Common myeloid progenitor, CD34-positive (primary cell): ENCODE data around the gene PTPRU.

Experiments used
- CTCF ChIA-PET: fragments of 350-600 bp; sonication (Branson Sonifier 250); formaldehyde crosslinking; loops from one replicate; lab custom pipeline; 2021; ENCODE audit warnings: antibody characterized with exemption; lab: Charles Lee
- POLR2A ChIA-PET: fragments of 350-600 bp; sonication (Branson Sonifier 250); formaldehyde crosslinking; loops from one replicate; lab custom pipeline; 2021; ENCODE audit warnings: antibody characterized with exemption; lab: Charles Lee
- DNase-seq, 3 donors: peaks; one replicate each; pipeline versions ENCODE4 v3.0.0 to v3.0.0-alpha.2; 2013
- H3K27ac ChIP-seq, 2 experiments: 1 replicate in 1 of 2; 2 replicates in 1 of 2; pipeline ENCODE4 v1.7.0; 2013; ENCODE audit warnings: inconsistent platforms in 2 of 2, low read length in 2 of 2, mild to moderate bottlenecking in 2 of 2, low read depth in 1 of 2, moderate library complexity in 1 of 2; ENCODE audit not compliant: severe bottlenecking in 2 of 2, insufficient read depth in 1 of 2, poor library complexity in 1 of 2
- H3K27me3 ChIP-seq, 5 experiments: replicated peaks in 2 of 5; 1 replicate in 3 of 5; 2 replicates in 2 of 5; pipeline versions ENCODE4 v1.6.1 to v1.7.0; 2013; ENCODE audit warnings: low read length in 4 of 5, mild to moderate bottlenecking in 2 of 5, moderate library complexity in 2 of 5, inconsistent platforms in 1 of 5; ENCODE audit not compliant: insufficient read depth in 5 of 5, control insufficient read depth in 4 of 5
- H3K36me3 ChIP-seq, 4 experiments: 1 replicate in 2 of 4; 2 replicates in 2 of 4; pipeline versions ENCODE4 v1.6.1 to v1.7.0; 2013; ENCODE audit warnings: low read length in 3 of 4, control low read depth in 1 of 4, mild to moderate bottlenecking in 1 of 4; ENCODE audit not compliant: control insufficient read depth in 4 of 4, insufficient read depth in 4 of 4
- H3K4me1 ChIP-seq, 4 experiments: 1 replicate in 3 of 4; 2 replicates in 1 of 4; pipeline versions ENCODE4 v1.6.1 to v1.7.1; 2013; ENCODE audit warnings: low read length in 3 of 4, mild to moderate bottlenecking in 3 of 4, control low read depth in 1 of 4, inconsistent platforms in 1 of 4, moderate library complexity in 1 of 4; ENCODE audit not compliant: control insufficient read depth in 4 of 4, insufficient read depth in 4 of 4; ENCODE audit errors: control extremely low read depth in 1 of 4
- H3K4me3 ChIP-seq, 7 experiments: 1 replicate in 4 of 7; 2 replicates in 3 of 7; pipeline versions ENCODE4 v1.5.1 to v1.7.0; 2013; ENCODE audit warnings: mild to moderate bottlenecking in 7 of 7, low read length in 6 of 7, moderate library complexity in 6 of 7, inconsistent platforms in 2 of 7, low read depth in 2 of 7, control low read depth in 1 of 7; ENCODE audit not compliant: insufficient read depth in 4 of 7, control insufficient read depth in 1 of 7; ENCODE audit errors: extremely low read depth in 1 of 7
- H3K9me3 ChIP-seq, 5 experiments: 1 replicate in 4 of 5; 2 replicates in 1 of 5; pipeline versions ENCODE4 v1.6.1 to v1.7.1; 2013; ENCODE audit warnings: low read length in 4 of 5, mild to moderate bottlenecking in 2 of 5, inconsistent platforms in 1 of 5, low read depth in 1 of 5, moderate library complexity in 1 of 5; ENCODE audit not compliant: control insufficient read depth in 4 of 5, insufficient read depth in 2 of 5; ENCODE audit errors: control extremely low read depth in 1 of 5
- WGBS: methylation state at CpG from one replicate; pipeline ENCODE4 v1.1.5; 2013; ENCODE audit not compliant: insufficient coverage; 5-methylcytosine and 5-hydroxymethylcytosine counted together

The PTPRU gene

GRCh38 chr1:29227511-29227910 is 8.8 kb upstream of the PTPRU start:
- POLR2A ChIA-PET, result no interaction called here
- 92% methylated on average over 5 of the region's 5 CpGs for WGBS

GRCh38 chr1:29230204-29230552 is 6.1 kb upstream of the PTPRU start:
- H3K27ac ChIP-seq, result peak overlapping the region; percentile 50 to 79
- DNase-seq, result no peak
- CTCF ChIA-PET, result interaction anchor here (1.6 to 1.7 kb wide), 3 partner anchors 8 to 27 kb away, joined by 4 to 6 read pairs (median 5); no protein-coding TSS in a partner anchor
- H3K36me3 ChIP-seq, result peaks cover 0 to 2% (median 0%) of the 10 kb centered on the region in 4 experiments
- peaks cover 5 to 16% (median 11%) of the 10 kb centered on the region in 4 experiments for H3K4me1 ChIP-seq
- peaks cover 2 to 14% (median 9%) of the 10 kb centered on the region in 5 experiments for H3K27me3 ChIP-seq
- H3K9me3 ChIP-seq, result no peaks in the 10 kb centered on the region
- H3K4me3 ChIP-seq, result peak overlapping the region; percentile 80 to 95 (median 88)
- 8% methylated on average over 3 of the region's 4 CpGs for WGBS
- POLR2A ChIA-PET, result no interaction called here

More at GRCh38 chr1:29227511-29227910, 8.8 kb upstream of the PTPRU start:
- no peak overlapping the region for H3K4me3 ChIP-seq
- CTCF ChIA-PET, result no interaction called here
- DNase-seq, result no peak
- H3K9me3 ChIP-seq, result no peaks in the 10 kb centered on the region
- H3K36me3 ChIP-seq, result peaks cover 0 to 25% (median 10%) of the 10 kb centered on the region in 4 experiments
- H3K27me3 ChIP-seq, result peaks cover 0 to 4% (median 0%) of the 10 kb centered on the region in 5 experiments
- H3K27ac ChIP-seq, result no peak overlapping the region
- H3K4me1 ChIP-seq, result peaks cover 5 to 16% (median 11%) of the 10 kb centered on the region in 4 experiments

- Histone ChIP-seq H3K36me3 (no peaks in the 10 kb centered on the region), H3K4me1 (peaks cover 5 to 16% (median 11%) of the 10 kb centered on the region in 4 experiments), H3K9me3 (no peaks in the 10 kb centered on the region), H3K27me3 (peaks cover 2 to 15% (median 14%) of the 10 kb centered on the region in 5 experiments), H3K4me3 (peak within 1 kb of the TSS; percentile 80 to 95 (median 88)), H3K27ac (peak within 1 kb of the TSS; percentile 50 to 79)
- CTCF ChIA-PET, result interaction anchor here (0.9 to 1.7 kb wide), 4 partner anchors 9 to 28 kb away, joined by 3 to 6 read pairs (median 4); no protein-coding TSS in a partner anchor
- POLR2A ChIA-PET, result interaction anchor here (0.6 to 0.8 kb wide), 2 partner anchors 22 to 30 kb away, joined by 4 to 5 read pairs; no protein-coding TSS in a partner anchor
- 3% methylated on average over 39 of the region's 52 CpGs for WGBS
- DNase-seq, result peak; percentile 93 to 95 (median 94)
These were observed 5.6 kb upstream of the PTPRU start, which contains the start of gene MECR for GRCh38 chr1:29230553-29231378. MECR (minus strand) TSS chr1:29230934; CDS start chr1:29230906, 28 bp downstream.

- POLR2A ChIA-PET, result no interaction called here
- WGBS, result 97% methylated on average over 3 of the region's 3 CpGs
- Histone ChIP-seq H3K27me3 (peaks cover 2 to 29% (median 21%) of the 10 kb centered on the region in 5 experiments), H3K4me3 (no peak overlapping the region), H3K4me1 (peaks cover 9 to 30% (median 24%) of the 10 kb centered on the region in 4 experiments), H3K27ac (no peak overlapping the region), H3K9me3 (no peaks in the 10 kb centered on the region), H3K36me3 (no peaks in the 10 kb centered on the region)
- CTCF ChIA-PET, result no interaction called here
- no peak for DNase-seq
These were observed 3.9 kb upstream of the PTPRU start for GRCh38 chr1:29232387-29232786.

- Histone ChIP-seq H3K27ac (no peak overlapping the region), H3K4me3 (no peak overlapping the region), H3K36me3 (no peaks in the 10 kb centered on the region), H3K9me3 (no peaks in the 10 kb centered on the region), H3K27me3 (peaks cover 2 to 41% (median 30%) of the 10 kb centered on the region in 5 experiments), H3K4me1 (peaks cover 9 to 41% (median 33%) of the 10 kb centered on the region in 4 experiments)
- POLR2A ChIA-PET, result no interaction called here
- CTCF ChIA-PET, result interaction anchor here (0.9 to 1.9 kb wide), 2 partner anchors 877 to 1145 kb away, joined by 3 to 5 read pairs; no protein-coding TSS in a partner anchor
- 95% methylated on average over 4 of the region's 4 CpGs for WGBS
- no peak for DNase-seq
These were observed 2.6 kb upstream of the PTPRU start for GRCh38 chr1:29233693-29234092.

- H3K27me3 ChIP-seq, result peaks cover 2 to 49% (median 32%) of the 10 kb centered on the region in 5 experiments
- H3K36me3 ChIP-seq, result no peaks in the 10 kb centered on the region
- peaks cover 9 to 41% (median 33%) of the 10 kb centered on the region in 4 experiments for H3K4me1 ChIP-seq
- DNase-seq, result no peak
- no peak overlapping the region for H3K4me3 ChIP-seq
- 89% methylated on average over 1 of the region's 1 CpG for WGBS
- POLR2A ChIA-PET, result no interaction called here
- no peaks in the 10 kb centered on the region for H3K9me3 ChIP-seq
- H3K27ac ChIP-seq, result no peak overlapping the region
- CTCF ChIA-PET, result interaction anchor here (1.0 to 1.9 kb wide), 3 partner anchors 613 to 1473 kb away, joined by 3 to 5 read pairs (median 5); no protein-coding TSS in a partner anchor
These were observed 1.9 kb upstream of the PTPRU start for GRCh38 chr1:29234471-29234870.
